NCI-H345 (cell line): ENCODE results near the gene JADE1.

Experiments
- DNase-seq: peaks from one replicate; lab custom pipeline; 2025; lab: John Stamatoyannopoulos, UW

Gene JADE1

DNA sequence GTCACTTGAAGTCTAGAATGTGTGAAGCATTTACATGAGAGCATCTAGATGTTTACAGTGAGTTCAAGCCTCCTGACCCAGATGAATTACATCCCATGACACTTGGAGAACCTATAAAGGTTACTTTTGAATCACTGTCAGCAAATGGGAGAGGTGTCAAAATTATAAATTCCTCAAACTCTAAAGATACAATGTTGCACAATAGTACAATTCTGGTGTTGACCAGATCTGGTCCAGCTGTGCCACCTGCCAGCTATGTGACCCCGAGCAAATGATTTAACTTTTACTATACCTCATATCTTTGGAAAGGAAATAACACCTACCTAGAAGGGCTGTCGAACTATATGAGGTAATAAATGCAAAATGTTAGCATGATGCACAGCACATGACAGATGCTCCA lies 69.8 kb downstream of the JADE1 start:
- DNase-seq: no peak

DNA sequence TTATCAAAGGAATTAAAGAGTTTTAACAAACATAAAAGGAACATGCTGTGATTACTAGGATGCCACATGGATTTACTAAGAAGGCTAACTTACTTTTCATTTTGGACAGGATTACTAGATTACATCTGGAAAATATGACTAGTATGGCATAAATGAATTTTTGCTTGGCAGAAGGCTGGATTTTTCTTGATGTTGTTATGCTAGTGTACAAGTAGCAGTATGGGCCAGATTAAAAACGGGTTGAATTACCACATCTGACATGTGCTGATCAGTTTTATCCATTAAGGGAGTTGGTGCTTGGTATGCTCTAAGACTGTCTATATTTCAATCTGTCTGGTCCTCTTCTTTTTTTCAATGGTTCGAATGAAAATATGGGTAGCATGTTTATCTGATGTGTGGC lies 70.5 kb downstream of the JADE1 start:
- DNase-seq: no peak

- DNase-seq: no peak
Measured at GRCh38 chr4:128880662-128881061, 71.2 kb downstream of the JADE1 start.

- DNase-seq: no peak
Measured at GRCh38 chr4:128904821-128905220, 95.3 kb downstream of the JADE1 start.

DNA sequence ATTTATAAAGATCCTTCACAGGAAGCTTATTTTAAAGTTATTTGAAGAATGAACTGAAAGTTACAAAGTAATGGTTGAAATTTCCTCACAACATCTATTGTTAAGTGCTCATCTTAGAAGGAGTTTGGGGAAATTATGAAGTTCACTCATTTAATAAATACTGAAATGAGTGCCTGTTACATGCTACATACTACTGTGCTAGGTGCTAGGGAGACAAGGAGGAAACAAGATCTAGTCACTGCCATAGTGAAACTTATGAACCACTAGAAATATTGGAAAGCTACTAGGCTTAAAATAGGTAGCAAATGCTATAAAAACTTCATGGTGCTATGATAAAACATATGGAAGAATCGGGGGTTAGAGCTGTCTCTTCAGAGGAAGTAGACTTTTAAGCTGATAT lies 97.1 kb downstream of the JADE1 start:
- no peak for DNase-seq

GRCh38 chr4:128907981-128908380 lies 98.5 kb downstream of the JADE1 start:
- no peak for DNase-seq

GRCh38 chr4:128908735-128909134 lies 99.2 kb downstream of the JADE1 start:
- DNase-seq: no peak

- no peak for DNase-seq
Measured at GRCh38 chr4:128913228-128913627, 103.7 kb downstream of the JADE1 start.

- no peak for DNase-seq
Measured at GRCh38 chr4:128915544-128915943, 106.0 kb downstream of the JADE1 start.

- no peak for DNase-seq
Measured at GRCh38 chr4:128916832-128917231, 107.3 kb downstream of the JADE1 start.

- no peak for DNase-seq
Measured at GRCh38 chr4:128917781-128918180, 108.3 kb downstream of the JADE1 start.

DNA sequence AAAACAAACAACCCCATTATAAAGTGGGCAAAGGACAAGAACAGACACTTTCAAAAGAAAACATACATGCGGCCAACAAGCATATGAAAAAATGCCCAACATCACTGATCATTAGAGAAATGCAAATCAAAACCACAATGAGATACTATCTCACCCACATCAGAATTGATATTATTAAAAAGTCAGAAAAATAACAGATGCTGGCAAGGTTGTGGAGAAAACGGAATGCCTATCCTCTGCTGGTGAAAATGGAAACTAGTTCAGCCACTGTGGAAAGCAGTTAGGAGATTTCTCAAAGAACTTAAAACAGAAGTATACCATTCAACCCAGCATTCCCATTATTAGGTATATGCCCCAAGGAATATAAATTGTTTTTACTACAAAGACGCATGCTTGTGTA lies 112.5 kb downstream of the JADE1 start:
- no peak for DNase-seq
